Superior temporal gyrus (tissue), 1 donor: ENCODE results near the gene TBC1D5.
"Not testable (repeated sequence)": the region's sequence is repeated elsewhere in the genome, so short reads cannot be mapped to it uniquely, and the experiment has no call there.

ENCODE experiments used
- DNase-seq: peaks from one replicate; pipeline ENCODE4 v3.0.0-alpha.2; 2016; ENCODE audit errors: extremely low spot score

Gene TBC1D5

GRCh38 chr3:17138246-17139039 is 604.0 kb downstream of the TBC1D5 start:
- DNase-seq, result no peak

- no peak for DNase-seq
Measured at GRCh38 chr3:17137321-17137826, 605.1 kb downstream of the TBC1D5 start.

GRCh38 chr3:17136136-17136721 is 606.2 kb downstream of the TBC1D5 start:
- DNase-seq, result no peak

GRCh38 chr3:17135696-17136095 is 606.7 kb downstream of the TBC1D5 start:
- DNase-seq, result no peak

- no peak for DNase-seq
Measured at GRCh38 chr3:17133632-17134545, 608.5 kb downstream of the TBC1D5 start.

- no peak for DNase-seq
Measured at GRCh38 chr3:17132286-17133115, 609.9 kb downstream of the TBC1D5 start.

- no peak for DNase-seq
Measured at GRCh38 chr3:17130956-17131355, 611.5 kb downstream of the TBC1D5 start.

- no peak for DNase-seq
Measured at GRCh38 chr3:17129556-17129955, 612.9 kb downstream of the TBC1D5 start.

- not testable (repeated sequence) for DNase-seq
Measured at GRCh38 chr3:17128671-17129070, 613.8 kb downstream of the TBC1D5 start.

GRCh38 chr3:17125738-17126442 is 616.5 kb downstream of the TBC1D5 start:
- no peak for DNase-seq

- no peak for DNase-seq
Measured at GRCh38 chr3:17122758-17123157, 619.7 kb downstream of the TBC1D5 start.

GRCh38 chr3:17121336-17121735 is 621.1 kb downstream of the TBC1D5 start:
- no peak for DNase-seq

- no peak for DNase-seq
Measured at GRCh38 chr3:17120115-17120514, 622.3 kb downstream of the TBC1D5 start.

GRCh38 chr3:17119201-17120072 is 623.0 kb downstream of the TBC1D5 start:
- DNase-seq, result no peak

GRCh38 chr3:17118771-17119170 is 623.7 kb downstream of the TBC1D5 start:
- no peak for DNase-seq

- DNase-seq, result no peak
Measured at GRCh38 chr3:17116007-17116600, 626.3 kb downstream of the TBC1D5 start.

GRCh38 chr3:17115186-17115585 is 627.2 kb downstream of the TBC1D5 start:
- DNase-seq, result no peak

- DNase-seq, result no peak
Measured at GRCh38 chr3:17111586-17111985, 630.8 kb downstream of the TBC1D5 start.
